ENCODE data around the gene MYL7. TPM values are rescaled to one million over a fixed set of nuclear protein-coding genes. Genes with fewer than 3 reads are reported as not detected.

The MYL7 gene
- total and polyA plus RNA-seq, 9 of the 15 experiments (the other 6 are each of a cell fraction or from before 2014, with no cell fraction given), result not detected

GRCh38 chr7:44123190-44124003 lies 17.7 kb downstream of the MYL7 start, which contains the start of gene POLD2 (continued):
- TF ChIP-seq ZSCAN29 (IDR thresholded peaks at IDR 0.05) (no peak), HNRNPH1 (optimal IDR thresholded peaks at IDR 0.05; ENCODE audit: low read depth, low read length) (no peak), ZNF609 (CRISPR knock-in tag; IDR thresholded peaks at IDR 0.05; ENCODE audit: borderline replicate concordance) (no peak), ETV1 (tag; conservative IDR thresholded peaks at IDR 0.05; ENCODE audit: low read depth) (no peak), TBL1XR1 (IDR thresholded peaks at IDR 0.05; ENCODE audit: low read length in 2 of 2) (no peak), MAZ (CRISPR knock-in tag; conservative IDR thresholded peaks at IDR 0.05 in 1 of 2, IDR thresholded peaks at IDR 0.05 in 1 of 2) (peak; percentile 75 to 79; a peak in 2 of 4 replicates), ZNF764 (CRISPR knock-in tag; IDR thresholded peaks at IDR 0.05; ENCODE audit: low read depth) (no peak), ZFP36 (IDR thresholded peaks at IDR 0.05; ENCODE audit: low read depth, low read length, partially characterized antibody) (no peak), ZBTB33 (CRISPR knock-in tag; IDR thresholded peaks at IDR 0.05) (no peak), HMGXB4 (CRISPR knock-in tag; IDR thresholded peaks at IDR 0.05) (0 out of 2 replicates have a peak, but pooled peaks have one; percentile 35), POLR2AphosphoS2 (IDR thresholded peaks at IDR 0.05; ENCODE audit: low read length) (no peak), EHMT2 (IDR thresholded peaks at IDR 0.05) (no peak), FOS (IDR thresholded peaks at IDR 0.05; ENCODE audit: extremely low read depth, insufficient read length) (peak; percentile 65), AFF1 (IDR thresholded peaks at IDR 0.05; ENCODE audit: low read depth in 1 of 2, partially characterized antibody in 2 of 2) (no peak)
